ENCODE measurements around the gene PRKCE.

PRKCE gene

DNA sequence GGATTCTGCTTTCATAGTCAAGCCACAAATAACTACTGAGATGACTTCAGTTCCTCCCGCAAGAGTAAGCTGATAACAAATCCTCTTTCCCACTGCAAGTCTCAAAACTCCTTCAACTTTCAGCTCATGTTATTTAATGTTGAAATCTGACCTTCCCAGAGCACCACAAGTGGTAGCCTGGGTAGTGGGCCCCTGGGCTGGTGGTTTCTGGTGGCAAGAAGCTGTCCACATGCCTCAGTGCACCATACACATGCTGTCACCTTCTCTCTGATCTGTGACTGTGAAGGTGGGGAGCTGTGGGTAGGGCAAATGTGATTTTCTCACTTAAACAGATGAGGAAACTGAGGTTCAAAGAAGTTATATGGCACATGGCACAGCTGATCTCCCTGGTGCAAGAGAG, 399.6 kb downstream of the PRKCE start:
- H3K36me3 ChIP-seq (ENCODE audit: insufficient read depth, low read length) = no peaks in the 10 kb centered on the region
- no peak overlapping the region for H3K9ac ChIP-seq (ENCODE audit: low read depth, low read length)
- no peaks in the 10 kb centered on the region for H3K4me1 ChIP-seq (ENCODE audit: insufficient read depth, low read length)
- H3K9me3 ChIP-seq (ENCODE audit: control insufficient read depth, insufficient read depth, low read length) = no peaks in the 10 kb centered on the region

DNA sequence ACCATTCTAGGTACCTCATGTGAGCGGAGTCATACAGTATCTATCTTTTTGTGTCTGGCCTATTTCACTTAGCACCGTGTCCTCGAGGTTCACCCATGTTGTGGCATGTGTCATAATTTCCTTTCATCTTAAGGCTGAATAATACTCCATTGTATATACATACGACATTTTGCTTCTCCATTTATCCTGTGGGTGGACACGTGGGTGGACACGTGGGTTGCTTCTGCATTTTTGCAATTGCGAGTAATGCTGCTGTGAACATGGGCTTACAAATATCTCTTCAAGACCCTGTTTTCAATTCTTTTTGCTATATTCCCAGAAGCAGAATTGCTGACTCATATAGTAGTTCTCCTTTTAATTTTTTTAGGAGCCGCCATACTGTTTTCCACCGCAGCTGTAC, 402.1 kb downstream of the PRKCE start:
- Histone ChIP-seq H3K9ac (ENCODE audit: low read depth, low read length) (no peak overlapping the region), H3K36me3 (ENCODE audit: insufficient read depth, low read length) (no peaks in the 10 kb centered on the region), H3K4me1 (ENCODE audit: insufficient read depth, low read length) (no peaks in the 10 kb centered on the region), H3K9me3 (ENCODE audit: control insufficient read depth, insufficient read depth, low read length) (no peaks in the 10 kb centered on the region)

GRCh38 chr2:46056541-46056940, 405.1 kb downstream of the PRKCE start:
- no peaks in the 10 kb centered on the region for H3K36me3 ChIP-seq (ENCODE audit: insufficient read depth, low read length)
- H3K4me1 ChIP-seq (ENCODE audit: insufficient read depth, low read length) = no peaks in the 10 kb centered on the region
- H3K9ac ChIP-seq (ENCODE audit: low read depth, low read length) = no peak overlapping the region
- no peaks in the 10 kb centered on the region for H3K9me3 ChIP-seq (ENCODE audit: control insufficient read depth, insufficient read depth, low read length)

- Histone ChIP-seq H3K4me1 (ENCODE audit: insufficient read depth, low read length) (0 out of 2 replicates have a peak, but pooled peaks cover 1% of the 10 kb centered on the region), H3K9ac (ENCODE audit: low read depth, low read length) (no peak overlapping the region), H3K36me3 (ENCODE audit: insufficient read depth, low read length) (no peaks in the 10 kb centered on the region), H3K9me3 (ENCODE audit: control insufficient read depth, insufficient read depth, low read length) (no peaks in the 10 kb centered on the region)
These were observed 406.7 kb downstream of the PRKCE start for GRCh38 chr2:46058140-46058539.

GRCh38 chr2:46062637-46063412, 411.4 kb downstream of the PRKCE start:
- Histone ChIP-seq H3K9me3 (ENCODE audit: control insufficient read depth, insufficient read depth, low read length) (no peaks in the 10 kb centered on the region), H3K4me1 (ENCODE audit: insufficient read depth, low read length) (peaks cover 12% of the 10 kb centered on the region; the same call in 1 of the 2 replicates), H3K9ac (ENCODE audit: low read depth, low read length) (no peak overlapping the region), H3K36me3 (ENCODE audit: insufficient read depth, low read length) (no peaks in the 10 kb centered on the region)

DNA sequence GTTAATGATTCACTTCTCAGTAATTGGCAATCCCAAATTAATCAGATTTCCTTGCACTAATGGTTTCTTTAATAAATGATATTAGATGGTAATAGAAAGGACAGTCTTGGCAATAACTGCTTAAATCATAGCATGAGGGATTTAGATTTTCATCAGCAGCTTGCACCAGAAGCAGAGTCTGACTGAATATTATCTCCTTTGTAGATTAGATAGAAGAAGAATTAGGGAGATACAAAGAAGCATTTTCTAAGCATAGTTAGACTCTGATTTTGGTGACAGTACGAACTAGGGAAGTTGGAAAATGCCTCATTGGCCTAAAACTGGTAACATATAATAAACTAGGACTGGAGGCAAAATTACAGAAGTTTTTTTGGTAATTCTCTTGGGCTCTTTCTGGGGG, 412.9 kb downstream of the PRKCE start:
- no peaks in the 10 kb centered on the region for H3K36me3 ChIP-seq (ENCODE audit: insufficient read depth, low read length)

DNA sequence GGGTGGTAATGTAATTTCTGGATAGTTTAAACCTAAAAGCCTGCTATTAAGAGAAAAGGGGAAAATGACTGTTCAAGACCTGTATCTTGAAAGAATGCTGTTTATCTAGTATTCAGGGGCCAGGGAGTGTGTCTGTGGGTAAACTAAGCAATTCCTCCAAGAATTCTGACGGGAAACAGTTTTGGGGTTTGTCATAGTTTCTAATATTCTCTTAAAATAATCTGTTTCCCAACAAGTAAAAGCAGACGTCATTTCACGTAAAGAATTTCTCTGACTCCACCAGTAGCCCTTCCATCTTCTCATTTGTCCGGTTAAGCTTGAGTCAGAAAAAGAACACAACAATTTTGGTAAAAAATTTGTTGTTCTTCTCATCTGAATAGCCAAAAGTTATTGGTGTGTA, 413.7 kb downstream of the PRKCE start:
- Histone ChIP-seq H3K9ac (ENCODE audit: low read depth, low read length) (no peak overlapping the region), H3K9me3 (ENCODE audit: control insufficient read depth, insufficient read depth, low read length) (no peaks in the 10 kb centered on the region), H3K4me1 (ENCODE audit: insufficient read depth, low read length) (peaks cover 24% of the 10 kb centered on the region; the same call in 1 of the 2 replicates), H3K36me3 (ENCODE audit: insufficient read depth, low read length) (no peaks in the 10 kb centered on the region)

More for the DNA sequence above, 412.9 kb downstream of the PRKCE start:
- Histone ChIP-seq H3K9ac (ENCODE audit: low read depth, low read length) (no peak overlapping the region), H3K9me3 (ENCODE audit: control insufficient read depth, insufficient read depth, low read length) (no peaks in the 10 kb centered on the region), H3K4me1 (ENCODE audit: insufficient read depth, low read length) (peaks cover 24% of the 10 kb centered on the region; the same call in 1 of the 2 replicates)

DNA sequence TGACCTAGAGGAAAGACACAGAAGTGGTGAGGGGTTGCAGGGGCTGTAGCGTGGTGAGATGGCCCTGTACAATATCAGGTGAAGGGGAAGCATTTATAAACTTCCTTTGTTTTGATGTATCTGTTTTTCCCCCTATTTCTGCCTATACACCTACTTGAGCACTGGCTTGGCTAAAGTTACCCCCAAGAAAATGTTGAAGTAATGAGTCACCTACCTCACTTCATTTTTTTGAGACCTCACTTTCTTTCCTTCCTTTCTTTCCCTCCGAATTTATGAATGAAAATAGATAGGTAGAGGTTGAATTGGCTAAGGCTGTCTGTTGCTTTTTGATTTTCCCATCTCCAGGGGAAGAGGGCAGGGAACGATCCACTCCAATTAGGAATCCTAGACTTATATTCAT, 414.6 kb downstream of the PRKCE start:
- Histone ChIP-seq H3K9me3 (ENCODE audit: control insufficient read depth, insufficient read depth, low read length) (no peaks in the 10 kb centered on the region), H3K36me3 (ENCODE audit: insufficient read depth, low read length) (no peaks in the 10 kb centered on the region), H3K9ac (ENCODE audit: low read depth, low read length) (no peak overlapping the region), H3K4me1 (ENCODE audit: insufficient read depth, low read length) (peaks cover 24% of the 10 kb centered on the region; the same call in 1 of the 2 replicates)

DNA sequence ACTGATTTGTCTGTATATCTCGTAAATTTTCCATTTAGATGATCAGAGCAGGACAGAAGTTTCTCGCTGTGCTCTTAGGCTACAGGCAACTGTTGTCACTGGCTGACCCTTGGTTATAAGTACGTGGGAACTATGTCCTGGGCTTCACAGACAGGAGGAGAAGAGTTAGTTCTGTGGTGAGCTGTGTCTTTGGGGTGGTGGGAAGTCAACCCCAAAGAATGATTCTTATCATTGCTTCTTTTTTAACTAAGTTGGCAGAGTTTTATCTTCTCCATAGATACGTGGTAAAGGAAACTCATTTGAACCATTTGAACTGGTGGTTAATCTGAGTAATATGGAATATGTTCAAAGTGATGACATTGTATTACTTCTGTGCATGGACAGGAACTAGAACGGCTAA, 415.1 kb downstream of the PRKCE start:
- Histone ChIP-seq H3K9ac (ENCODE audit: low read depth, low read length) (no peak overlapping the region), H3K4me1 (ENCODE audit: insufficient read depth, low read length) (peaks cover 24% of the 10 kb centered on the region; the same call in 1 of the 2 replicates)

DNA sequence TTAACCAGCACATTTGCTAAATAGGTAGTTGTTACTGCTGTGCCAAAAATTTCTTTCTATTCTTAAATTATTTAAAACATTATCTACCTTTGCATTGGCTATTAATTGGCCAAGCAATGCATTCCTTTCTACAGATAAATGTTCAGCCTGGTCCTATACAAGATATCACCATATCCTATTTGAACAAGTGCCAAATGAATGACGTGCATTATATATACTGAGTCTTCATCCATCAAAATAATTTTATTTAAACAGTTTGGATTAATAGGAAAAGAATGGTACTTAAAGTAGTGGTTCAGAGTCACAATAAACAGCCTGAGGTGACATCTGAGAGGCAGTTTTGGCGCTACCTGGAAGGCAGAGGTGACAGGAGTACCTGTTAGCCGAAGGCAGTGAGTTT, 415.6 kb downstream of the PRKCE start:
- no peak overlapping the region for H3K9ac ChIP-seq (ENCODE audit: low read depth, low read length)
- H3K9me3 ChIP-seq (ENCODE audit: control insufficient read depth, insufficient read depth, low read length) = no peaks in the 10 kb centered on the region
- no peaks in the 10 kb centered on the region for H3K36me3 ChIP-seq (ENCODE audit: insufficient read depth, low read length)
- peaks cover 24% of the 10 kb centered on the region; the same call in 1 of the 2 replicates for H3K4me1 ChIP-seq (ENCODE audit: insufficient read depth, low read length)

More for the DNA sequence above, 415.1 kb downstream of the PRKCE start:
- H3K9me3 ChIP-seq (ENCODE audit: control insufficient read depth, insufficient read depth, low read length) = no peaks in the 10 kb centered on the region
- H3K36me3 ChIP-seq (ENCODE audit: insufficient read depth, low read length) = no peaks in the 10 kb centered on the region

GRCh38 chr2:46067501-46068305, 416.2 kb downstream of the PRKCE start:
- Histone ChIP-seq H3K9ac (ENCODE audit: low read depth, low read length) (no peak overlapping the region), H3K4me1 (ENCODE audit: insufficient read depth, low read length) (peaks cover 24% of the 10 kb centered on the region; the same call in 1 of the 2 replicates), H3K36me3 (ENCODE audit: insufficient read depth, low read length) (no peaks in the 10 kb centered on the region)

GRCh38 chr2:46068636-46069035, 417.2 kb downstream of the PRKCE start:
- H3K4me1 ChIP-seq (ENCODE audit: insufficient read depth, low read length) = peaks cover 23% of the 10 kb centered on the region
- no peaks in the 10 kb centered on the region for H3K36me3 ChIP-seq (ENCODE audit: insufficient read depth, low read length)
- no peak overlapping the region for H3K9ac ChIP-seq (ENCODE audit: low read depth, low read length)
- H3K9me3 ChIP-seq (ENCODE audit: control insufficient read depth, insufficient read depth, low read length) = no peaks in the 10 kb centered on the region

More at GRCh38 chr2:46067501-46068305, 416.2 kb downstream of the PRKCE start:
- no peaks in the 10 kb centered on the region for H3K9me3 ChIP-seq (ENCODE audit: control insufficient read depth, insufficient read depth, low read length)

- Histone ChIP-seq H3K4me1 (ENCODE audit: insufficient read depth, low read length) (peaks cover 34% of the 10 kb centered on the region), H3K9me3 (ENCODE audit: control insufficient read depth, insufficient read depth, low read length) (no peaks in the 10 kb centered on the region), H3K9ac (ENCODE audit: low read depth, low read length) (no peak overlapping the region), H3K36me3 (ENCODE audit: insufficient read depth, low read length) (no peaks in the 10 kb centered on the region)
These were observed 419.6 kb downstream of the PRKCE start for GRCh38 chr2:46071074-46071473.

DNA sequence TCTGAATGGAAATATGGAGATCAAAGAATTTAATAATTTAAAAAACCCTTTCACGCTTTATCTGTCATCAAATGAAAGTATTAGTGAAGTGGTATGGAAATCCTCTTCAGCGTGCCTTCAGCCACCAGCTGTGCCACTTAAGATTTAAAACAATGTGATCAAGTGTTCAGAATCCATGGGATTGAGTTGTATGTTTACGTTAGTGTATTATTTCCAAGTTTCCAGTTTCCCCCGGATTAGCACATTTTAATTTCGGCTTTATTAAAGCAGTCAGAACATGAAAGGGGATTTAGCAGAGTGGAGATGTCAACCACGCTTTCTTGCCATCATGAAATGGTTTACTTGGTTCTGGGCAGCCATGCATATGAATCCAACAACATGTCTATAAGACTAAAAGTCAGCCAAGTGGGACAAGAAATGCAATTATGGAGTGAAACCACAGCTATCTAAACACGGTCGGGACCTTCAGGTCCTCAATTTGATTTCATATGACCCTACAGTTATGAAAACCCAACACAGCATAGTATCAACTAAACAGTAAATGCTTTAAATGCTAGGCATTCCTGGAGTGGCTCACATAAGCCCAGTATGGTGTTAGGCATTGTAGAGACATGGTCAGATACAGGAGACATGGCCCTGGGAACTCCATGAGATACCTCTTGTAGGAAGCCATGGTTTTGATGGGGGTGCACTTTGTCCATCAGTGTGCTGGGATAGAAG, 420.8 kb downstream of the PRKCE start:
- H3K36me3 ChIP-seq (ENCODE audit: insufficient read depth, low read length) = no peaks in the 10 kb centered on the region
- no peaks in the 10 kb centered on the region for H3K9me3 ChIP-seq (ENCODE audit: control insufficient read depth, insufficient read depth, low read length)
- no peak overlapping the region for H3K9ac ChIP-seq (ENCODE audit: low read depth, low read length)
- H3K4me1 ChIP-seq (ENCODE audit: insufficient read depth, low read length) = peaks cover 34% of the 10 kb centered on the region

Measured in ES-I3 (cell line).